T-cell (primary cell): ENCODE measurements around the gene C1orf116. TPM values are rescaled to one million over a fixed set of nuclear protein-coding genes. Genes with fewer than 3 reads are reported as not detected.

Experiments
- ATAC-seq, 4 experiments: fragments of 200-7000 bp in 3 of 4; fragments of 150-1000 bp in 1 of 4; cut with Tn5 transposase; replicated peaks in 1 of 4; 1 replicate in 3 of 4; 2 replicates in 1 of 4; pipeline ENCODE4 v1.10.0; 2021; ENCODE audit warnings: moderate library complexity in 3 of 4, mild to moderate bottlenecking in 2 of 4, moderate number of reproducible peaks in 1 of 4
- CTCF ChIA-PET, 2 donors: fragments of 300-600 bp; sonication (Branson Sonifier 250); formaldehyde crosslinking; loops; one replicate each; lab custom pipeline; 2022; ENCODE audit warnings: antibody characterized with exemption in 2 of 2; lab: Charles Lee
- POLR2A ChIA-PET, 2 donors: fragments of 300-600 bp; sonication (Branson Sonifier 250); formaldehyde crosslinking; loops; one replicate each; lab custom pipeline; 2022; ENCODE audit warnings: antibody characterized with exemption in 2 of 2; lab: Charles Lee
- DNase-seq, 35 experiments: peaks; one replicate each; pipeline versions ENCODE4 v3.0.0 to v3.0.0-alpha.2; 2013 to 2023
- H3K27ac ChIP-seq: one replicate; pipeline ENCODE4 v1.5.1; 2013; ENCODE audit warnings: low read length
- H3K27me3 ChIP-seq, 2 experiments: replicated peaks in 1 of 2; 1 replicate in 1 of 2; 2 replicates in 1 of 2; pipeline versions ENCODE4 v1.6.1 to v1.7.0; 2013; ENCODE audit warnings: low read length in 1 of 2, mixed read lengths in 1 of 2; ENCODE audit not compliant: control insufficient read depth in 2 of 2, insufficient read depth in 2 of 2; ENCODE audit errors: extremely low read depth in 1 of 2
- H3K36me3 ChIP-seq, 2 donors: 1 replicate in 1 of 2; 2 replicates in 1 of 2; pipeline versions ENCODE4 v1.6.1 to v1.7.0; 2013; ENCODE audit warnings: low read length in 1 of 2; ENCODE audit not compliant: control insufficient read depth in 2 of 2, insufficient read depth in 1 of 2; ENCODE audit errors: extremely low read depth in 1 of 2
- H3K4me1 ChIP-seq, 2 experiments: 1 replicate in 1 of 2; 2 replicates in 1 of 2; pipeline versions ENCODE4 v1.6.1 to v1.7.0; 2013; ENCODE audit warnings: low read length in 2 of 2, mixed read lengths in 1 of 2; ENCODE audit not compliant: insufficient read depth in 2 of 2, control insufficient read depth in 1 of 2; ENCODE audit errors: extremely low read depth in 1 of 2
- H3K4me3 ChIP-seq, 2 donors: 1 replicate in 1 of 2; 2 replicates in 1 of 2; pipeline versions ENCODE4 v1.5.1 to v1.7.0; 2013; ENCODE audit warnings: mild to moderate bottlenecking in 2 of 2, low read length in 1 of 2, moderate library complexity in 1 of 2; ENCODE audit not compliant: control insufficient read depth in 1 of 2; ENCODE audit errors: extremely low read depth in 1 of 2
- H3K9me3 ChIP-seq: 2 replicates; pipeline ENCODE4 v1.7.0; 2013
- H3K27ac Mint-ChIP-seq, 2 donors: one replicate each; pipeline ENCODE4 v1.8.0; 2020 to 2021; ENCODE audit warnings: mild to moderate bottlenecking in 2 of 2, mixed read lengths in 2 of 2
- H3K27me3 Mint-ChIP-seq, 2 donors: one replicate each; pipeline ENCODE4 v1.8.0; 2021 to 2022; ENCODE audit warnings: mixed read lengths in 2 of 2
- H3K36me3 Mint-ChIP-seq: one replicate; pipeline ENCODE4 v1.8.0; 2021; ENCODE audit warnings: mixed read lengths
- H3K4me1 Mint-ChIP-seq, 3 donors: one replicate each; pipeline ENCODE4 v1.8.0; 2020 to 2022; ENCODE audit warnings: mixed read lengths in 3 of 3, mild to moderate bottlenecking in 1 of 3
- H3K4me3 Mint-ChIP-seq, 3 donors: one replicate each; pipeline ENCODE4 v1.8.0; 2020 to 2022; ENCODE audit warnings: mild to moderate bottlenecking in 3 of 3, mixed read lengths in 3 of 3, moderate library complexity in 3 of 3
- H3K9me3 Mint-ChIP-seq, 3 donors: one replicate each; pipeline ENCODE4 v1.8.0; 2020 to 2022; ENCODE audit warnings: mixed read lengths in 3 of 3
- WGBS: methylation state at CpG from one replicate; pipeline ENCODE4 v1.1.5; 2013; ENCODE audit warnings: missing lambda C conversion rate; ENCODE audit not compliant: insufficient coverage; 5-methylcytosine and 5-hydroxymethylcytosine counted together
- total RNA-seq, 35 experiments: library from RNA in 6 of 35; stranded (reverse) in 6 of 35; fragments of 120-200 nt in 1 of 35; gene quantifications; one replicate each; pipeline versions ENCODE4 v1.2.1 to v1.2.4 and lab custom pipeline; 2013 to 2026

Gene C1orf116
- total RNA-seq, 5 donors from 2014 or later (not counting 1 experiment from before 2014, with no cell fraction given) = 0.08 to 0.29 (median 0.14) TPM

GRCh38 chr1:206978259-206978658 lies 54.3 kb downstream of the C1orf116 start:
- Histone ChIP-seq H3K4me1 (no peaks in the 10 kb centered on the region), H3K27ac (no peak overlapping the region), H3K4me3 (no peak overlapping the region), H3K9me3 (no peaks in the 10 kb centered on the region), H3K36me3 (no peaks in the 10 kb centered on the region), H3K27me3 (peaks cover 0 to 4% of the 10 kb centered on the region in 2 experiments)
- ChIA-PET CTCF (no interaction called here), POLR2A (no interaction called here)
- 89% methylated on average over 7 of the region's 7 CpGs for WGBS
- DNase-seq = no peak
- Mint-ChIP-seq H3K27ac (no peak overlapping the region), H3K9me3 (no peaks in the 10 kb centered on the region), H3K36me3 (no peaks in the 10 kb centered on the region), H3K27me3 (peaks cover 0 to 5% of the 10 kb centered on the region in 2 donors), H3K4me1 (no peaks in the 10 kb centered on the region), H3K4me3 (no peak overlapping the region)
- ATAC-seq = no peak

- CTCF ChIA-PET = no interaction called here
- no peak overlapping the region for H3K27ac ChIP-seq
These were observed 57.2 kb downstream of the C1orf116 start for GRCh38 chr1:206975306-206975705.

GRCh38 chr1:206974140-206974539 lies 58.4 kb downstream of the C1orf116 start:
- ATAC-seq (no peak), DNase-seq (no peak)
- Histone ChIP-seq H3K4me3 (no peak overlapping the region), H3K27me3 (peaks cover 0 to 9% of the 10 kb centered on the region in 2 experiments), H3K9me3 (no peaks in the 10 kb centered on the region), H3K4me1 (no peaks in the 10 kb centered on the region), H3K36me3 (no peaks in the 10 kb centered on the region), H3K27ac (no peak overlapping the region)
- ChIA-PET POLR2A (interaction anchor here in 1 of 2 donors (1.5 kb wide), 1 partner anchor 56 kb away, joined by 3 read pairs; no protein-coding TSS in a partner anchor), CTCF (interaction anchor here in 1 of 2 donors (1.3 kb wide), 1 partner anchor 9 kb away, joined by 4 read pairs; no protein-coding TSS in a partner anchor)
- H3K9me3 Mint-ChIP-seq = no peaks in the 10 kb centered on the region
- H3K4me3 Mint-ChIP-seq = no peak overlapping the region
- H3K27ac Mint-ChIP-seq = no peak overlapping the region
- H3K36me3 Mint-ChIP-seq = no peaks in the 10 kb centered on the region
- 78% methylated on average over 3 of the region's 3 CpGs for WGBS
- peaks cover 0 to 13% of the 10 kb centered on the region in 2 donors for H3K27me3 Mint-ChIP-seq
- no peaks in the 10 kb centered on the region for H3K4me1 Mint-ChIP-seq

More at GRCh38 chr1:206975306-206975705, 57.2 kb downstream of the C1orf116 start:
- H3K27me3 ChIP-seq = peaks cover 0 to 2% of the 10 kb centered on the region in 2 experiments
- Mint-ChIP-seq H3K4me1 (no peaks in the 10 kb centered on the region), H3K27ac (no peak overlapping the region), H3K27me3 (peaks cover 0 to 3% of the 10 kb centered on the region in 2 donors), H3K9me3 (no peaks in the 10 kb centered on the region), H3K4me3 (no peak overlapping the region), H3K36me3 (no peaks in the 10 kb centered on the region)
- H3K9me3 ChIP-seq = no peaks in the 10 kb centered on the region
- no peak overlapping the region for H3K4me3 ChIP-seq
- 100% methylated on average over 1 of the region's 1 CpG for WGBS
- DNase-seq (no peak), ATAC-seq (no peak)
- POLR2A ChIA-PET = interaction anchor here in 1 of 2 donors (0.6 kb wide), 1 partner anchor 83 kb away, joined by 3 read pairs; no protein-coding TSS in a partner anchor
- H3K36me3 ChIP-seq = no peaks in the 10 kb centered on the region
- H3K4me1 ChIP-seq = no peaks in the 10 kb centered on the region

- no peaks in the 10 kb centered on the region for H3K36me3 ChIP-seq
- H3K36me3 Mint-ChIP-seq = no peaks in the 10 kb centered on the region
- H3K4me1 Mint-ChIP-seq = peaks cover 8 to 10% (median 8%) of the 10 kb centered on the region in 3 donors
- no peak overlapping the region for H3K27ac ChIP-seq
- H3K4me3 ChIP-seq = no peak overlapping the region
- H3K27ac Mint-ChIP-seq = no peak overlapping the region
- peaks cover 0 to 13% of the 10 kb centered on the region in 2 donors for H3K27me3 Mint-ChIP-seq
- H3K27me3 ChIP-seq = peaks cover 0 to 9% of the 10 kb centered on the region in 2 experiments
- POLR2A ChIA-PET = interaction anchor here (0.5 to 1.5 kb wide), 3 partner anchors 31 to 84 kb away, joined by 3 to 4 read pairs (median 3); no protein-coding TSS in a partner anchor
- DNase-seq (no peak), ATAC-seq (no peak)
- no peaks in the 10 kb centered on the region for H3K9me3 ChIP-seq
- CTCF ChIA-PET = interaction anchor here (0.7 to 0.9 kb wide), 2 partner anchors 39 to 115 kb away, joined by 3 read pairs; no protein-coding TSS in a partner anchor
- H3K4me1 ChIP-seq = peaks cover 1 to 4% of the 10 kb centered on the region in 2 experiments
- H3K9me3 Mint-ChIP-seq = no peaks in the 10 kb centered on the region
- no peak overlapping the region for H3K4me3 Mint-ChIP-seq
- WGBS = no CpG with 5 or more reads among the region's 2 CpGs
These were observed 59.8 kb downstream of the C1orf116 start for GRCh38 chr1:206972728-206973127.

- Mint-ChIP-seq H3K36me3 (no peaks in the 10 kb centered on the region), H3K4me3 (no peak overlapping the region), H3K27ac (no peak overlapping the region), H3K27me3 (peaks cover 0 to 13% of the 10 kb centered on the region in 2 donors), H3K9me3 (no peaks in the 10 kb centered on the region), H3K4me1 (peaks cover 20 to 22% (median 21%) of the 10 kb centered on the region in 3 donors)
- Histone ChIP-seq H3K4me3 (no peak overlapping the region), H3K4me1 (peaks cover 6 to 15% of the 10 kb centered on the region in 2 experiments), H3K27ac (no peak overlapping the region), H3K9me3 (no peaks in the 10 kb centered on the region), H3K27me3 (peaks cover 0 to 9% of the 10 kb centered on the region in 2 experiments), H3K36me3 (no peaks in the 10 kb centered on the region)
- CTCF ChIA-PET = interaction anchor here in 1 of 2 donors (0.6 kb wide), 1 partner anchor 449 kb away, joined by 3 read pairs; no protein-coding TSS in a partner anchor
- POLR2A ChIA-PET = no interaction called here
- WGBS = no CpG with 5 or more reads among the region's 2 CpGs
- ATAC-seq (no peak), DNase-seq (no peak)
These were observed 61.4 kb downstream of the C1orf116 start for GRCh38 chr1:206971029-206971655.

GRCh38 chr1:206970446-206970845 lies 62.1 kb downstream of the C1orf116 start, which contains the start of gene FCAMR:
FCAMR (minus strand) TSS chr1:206970460; CDS start chr1:206970125, 335 bp downstream.
- H3K9me3 Mint-ChIP-seq = no peaks in the 10 kb centered on the region
- Histone ChIP-seq H3K27me3 (peaks cover 0 to 9% of the 10 kb centered on the region in 2 experiments), H3K27ac (no peak within 1 kb of the TSS), H3K9me3 (no peaks in the 10 kb centered on the region), H3K4me1 (peaks cover 6 to 15% of the 10 kb centered on the region in 2 experiments), H3K36me3 (no peaks in the 10 kb centered on the region), H3K4me3 (no peak within 1 kb of the TSS)
- H3K36me3 Mint-ChIP-seq = no peaks in the 10 kb centered on the region
- no peak within 1 kb of the TSS for H3K27ac Mint-ChIP-seq
- H3K27me3 Mint-ChIP-seq = peaks cover 0 to 13% of the 10 kb centered on the region in 2 donors
- DNase-seq = no peak
- ChIA-PET CTCF (no interaction called here), POLR2A (no interaction called here)
- H3K4me3 Mint-ChIP-seq = no peak within 1 kb of the TSS
- no CpG with 5 or more reads among the region's 2 CpGs for WGBS
- ATAC-seq = no peak
- H3K4me1 Mint-ChIP-seq = peaks cover 21 to 24% (median 22%) of the 10 kb centered on the region in 3 donors
